Endothelial cell of umbilical vein (primary cell): Measurements from ENCODE around the gene MC1R. TPM values are rescaled to one million over a fixed set of nuclear protein-coding genes. Genes with fewer than 3 reads are reported as not detected.

Experiments
- BruUV-seq: library from RNA; stranded (reverse); fragments of 400-500 nt; replicated peaks from 2 replicates; lab custom pipeline; 2021; lab: Mats Ljungman, UMichigan
- CTCF ChIA-PET: fragments of 300-600, 350-600 bp; sonication (Branson Sonifier 250); formaldehyde crosslinking; loops from one replicate; lab custom pipeline; 2021; ENCODE audit warnings: antibody characterized with exemption, inconsistent platforms; lab: Charles Lee
- POLR2A ChIA-PET: fragments of 300-600, 350-600 bp; sonication (Branson Sonifier 250); formaldehyde crosslinking; loops from one replicate; lab custom pipeline; 2021; ENCODE audit warnings: antibody characterized with exemption, inconsistent platforms; lab: Charles Lee
- DNase-seq: peaks from one replicate; pipeline ENCODE4 v3.0.0-alpha.2; 2011; ENCODE audit warnings: low read depth, low spot score
- FAIRE-seq: peaks from 2 replicates; lab custom pipeline; 2011; peaks lifted over from hg19 to GRCh38; lab: Jason Lieb, UNC
- H2AFZ ChIP-seq: 2 replicates; pipeline ENCODE4 v1.6.0; 2012; ENCODE audit warnings: low read depth, low read length, control low read depth, inconsistent platforms
- H3K27ac ChIP-seq: 2 replicates; pipeline ENCODE4 v1.5.1; 2011; ENCODE audit warnings: low read depth, mild to moderate bottlenecking, control low read depth, low read length, moderate library complexity; ENCODE audit not compliant: insufficient read depth
- H3K27me3 ChIP-seq, 2 experiments: 2 replicates each; pipeline versions ENCODE4 v1.6.0 to v1.6.1; 2011; ENCODE audit warnings: low read length in 2 of 2, mixed read lengths in 1 of 2; ENCODE audit not compliant: control insufficient read depth in 2 of 2, insufficient read depth in 2 of 2
- H3K36me3 ChIP-seq, 2 experiments: 2 replicates in 1 of 2; 3 replicates in 1 of 2; pipeline ENCODE4 v1.5.1; 2011; ENCODE audit warnings: low read length in 2 of 2, mild to moderate bottlenecking in 1 of 2, moderate library complexity in 1 of 2; ENCODE audit not compliant: control insufficient read depth in 2 of 2, insufficient read depth in 2 of 2; ENCODE audit errors: extremely low read depth in 1 of 2
- H3K4me1 ChIP-seq: 3 replicates; pipeline ENCODE4 v1.5.1; 2011; ENCODE audit warnings: mild to moderate bottlenecking, low read length; ENCODE audit not compliant: control insufficient read depth, insufficient read depth; ENCODE audit errors: extremely low read depth
- H3K4me2 ChIP-seq: 2 replicates; pipeline ENCODE4 v1.6.1; 2011; ENCODE audit warnings: low read length, control low read depth, mixed read lengths; ENCODE audit not compliant: insufficient read depth
- H3K4me3 ChIP-seq, 3 experiments: fragments of 200-600 bp in 1 of 3; sonication (generic), shearing (Covaris generic) in 1 of 3; replicated peaks in 1 of 3; 2 replicates each; pipeline ENCODE4 v1.5.1; 2011 to 2016; ENCODE audit warnings: control low read depth in 3 of 3, low read length in 3 of 3, mild to moderate bottlenecking in 2 of 3, inconsistent platforms in 1 of 3, low read depth in 1 of 3, moderate library complexity in 1 of 3; ENCODE audit not compliant: insufficient read depth in 1 of 3
- H3K79me2 ChIP-seq: 2 replicates; pipeline ENCODE4 v1.6.0; 2012; ENCODE audit warnings: low read length, inconsistent platforms; ENCODE audit not compliant: control insufficient read depth, insufficient read depth
- H3K9ac ChIP-seq: replicated peaks from 2 replicates; pipeline ENCODE3; 2011; ENCODE audit warnings: low read length, control low read depth; ENCODE audit not compliant: insufficient read depth; ENCODE audit errors: extremely low read depth
- H3K9me1 ChIP-seq: replicated peaks from 3 replicates; pipeline ENCODE4 v1.6.0; 2011; ENCODE audit warnings: mild to moderate bottlenecking, low read length; ENCODE audit not compliant: control insufficient read depth, insufficient read depth; ENCODE audit errors: extremely low read depth
- H3K9me3 ChIP-seq: replicated peaks from 2 replicates; pipeline ENCODE4 v1.5.1; 2012; ENCODE audit warnings: low read length, inconsistent platforms; ENCODE audit not compliant: control insufficient read depth, insufficient read depth
- H4K20me1 ChIP-seq: replicated peaks from 2 replicates; pipeline ENCODE3; 2011; ENCODE audit warnings: mild to moderate bottlenecking, low read length; ENCODE audit not compliant: control insufficient read depth, insufficient read depth; ENCODE audit errors: extremely low read depth
- EZH2 ChIP-seq: IDR thresholded peaks from 2 replicates; pipeline ENCODE4 v1.6.1; 2012; ENCODE audit warnings: borderline replicate concordance, low read depth, mild to moderate bottlenecking, moderate library complexity, low read length, inconsistent platforms; ENCODE audit not compliant: severe bottlenecking
- FOS ChIP-seq: IDR thresholded peaks from 2 replicates; pipeline ENCODE4 v1.6.1; 2011; ENCODE audit warnings: mild to moderate bottlenecking, low read length, moderate library complexity, borderline replicate concordance; ENCODE audit not compliant: insufficient read depth
- GATA2 ChIP-seq: IDR thresholded peaks from 2 replicates; pipeline ENCODE4 v1.7.0; 2011; ENCODE audit warnings: low read depth, mild to moderate bottlenecking, moderate library complexity, mixed read lengths, low read length; ENCODE audit not compliant: insufficient read length, insufficient read depth
- JUN ChIP-seq: IDR thresholded peaks from 2 replicates; pipeline ENCODE4 v1.6.1; 2011; ENCODE audit warnings: borderline replicate concordance, low read depth; ENCODE audit not compliant: insufficient read length, insufficient read depth
- MYC ChIP-seq: IDR thresholded peaks from one replicate; pipeline ENCODE4 v1.6.1; 2011; ENCODE audit warnings: mild to moderate bottlenecking, low read depth, low read length
- POLR2A ChIP-seq: IDR thresholded peaks from 2 replicates; pipeline ENCODE4 v1.6.1; 2012; ENCODE audit warnings: low read depth, mild to moderate bottlenecking, control low read depth, low read length
- POLR2AphosphoS5 ChIP-seq: IDR thresholded peaks from 2 replicates; pipeline ENCODE4 v1.6.1; 2012; ENCODE audit warnings: low read depth, mild to moderate bottlenecking, control low read depth, low read length, moderate library complexity; ENCODE audit not compliant: insufficient read depth
- dilution Hi-C: fragments of 300-500 bp; cut with MboI; formaldehyde crosslinking; loops from one replicate; pipeline ENCODE4 v1.15.0; 2019; ENCODE audit warnings: low sequenced_read_pairs; ENCODE audit not compliant: extremely low pct_ligation_motif_present
- intact Hi-C: fragments of 100-400 bp; cut with micrococcal nuclease; formaldehyde crosslinking; loops from one replicate; pipeline ENCODE4 v1.10.0; 2022
- polyA plus RNA-seq, 4 experiments: library from polyadenylated mRNA; depleted of rRNA in 3 of 4; stranded (reverse) in 3 of 4; unstranded in 1 of 4; fragments of >200 nt; gene quantifications; 2 replicates each; pipeline versions ENCODE4 v1.2.1 to v1.2.3, GENCODE V29; 2011 to 2012; ENCODE audit warnings: missing spikeins in 1 of 4
- total RNA-seq: library from RNA; stranded (reverse); gene quantifications from 2 replicates; pipeline ENCODE4 v1.2.3, GENCODE V29; 2021
- TF ChIP-seq, protein P1 (sequence below): IDR thresholded peaks from 2 replicates; pipeline ENCODE4 v1.6.1; 2011; ENCODE audit not compliant: insufficient read depth, insufficient read length
- TF ChIP-seq, protein P2 (sequence below), 2 donors: IDR thresholded peaks; 1 replicate in 1 of 2; 2 replicates in 1 of 2; pipeline ENCODE4 v1.5.1; 2011; ENCODE audit warnings: low read length in 2 of 2, mild to moderate bottlenecking in 2 of 2, moderate library complexity in 2 of 2, control low read depth in 1 of 2, inconsistent platforms in 1 of 2, low read depth in 1 of 2; ENCODE audit not compliant: insufficient read depth in 1 of 2; ENCODE audit errors: extremely low read depth in 1 of 2

MC1R gene
- total and polyA plus RNA-seq, 2 donors (not counting 3 experiments of a cell fraction or from before 2014, with no cell fraction given) = 4.0 to 4.9 TPM

DNA sequence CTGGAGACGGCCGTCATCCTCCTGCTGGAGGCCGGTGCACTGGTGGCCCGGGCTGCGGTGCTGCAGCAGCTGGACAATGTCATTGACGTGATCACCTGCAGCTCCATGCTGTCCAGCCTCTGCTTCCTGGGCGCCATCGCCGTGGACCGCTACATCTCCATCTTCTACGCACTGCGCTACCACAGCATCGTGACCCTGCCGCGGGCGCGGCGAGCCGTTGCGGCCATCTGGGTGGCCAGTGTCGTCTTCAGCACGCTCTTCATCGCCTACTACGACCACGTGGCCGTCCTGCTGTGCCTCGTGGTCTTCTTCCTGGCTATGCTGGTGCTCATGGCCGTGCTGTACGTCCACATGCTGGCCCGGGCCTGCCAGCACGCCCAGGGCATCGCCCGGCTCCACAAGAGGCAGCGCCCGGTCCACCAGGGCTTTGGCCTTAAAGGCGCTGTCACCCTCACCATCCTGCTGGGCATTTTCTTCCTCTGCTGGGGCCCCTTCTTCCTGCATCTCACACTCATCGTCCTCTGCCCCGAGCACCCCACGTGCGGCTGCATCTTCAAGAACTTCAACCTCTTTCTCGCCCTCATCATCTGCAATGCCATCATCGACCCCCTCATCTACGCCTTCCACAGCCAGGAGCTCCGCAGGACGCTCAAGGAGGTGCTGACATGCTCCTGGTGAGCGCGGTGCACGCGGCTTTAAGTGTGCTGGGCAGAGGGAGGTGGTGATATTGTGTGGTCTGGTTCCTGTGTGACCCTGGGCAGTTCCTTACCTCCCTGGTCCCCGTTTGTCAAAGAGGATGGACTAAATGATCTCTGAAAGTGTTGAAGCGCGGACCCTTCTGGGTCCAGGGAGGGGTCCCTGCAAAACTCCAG lies 1.1 kb downstream of the MC1R start:
- intact Hi-C loops (loop anchor here (5.0 kb wide), 3 partner anchors 102 to 217 kb away; partner anchors contain the start of genes FANCA, SPATA2L, VPS9D1 and ZNF276), dilution Hi-C loops (no loop called here)
- FAIRE-seq = no peak
- Histone ChIP-seq H3K27me3 (no peaks in the 10 kb centered on the region), H3K27ac (no peak overlapping the region), H3K9me3 (no peaks in the 10 kb centered on the region), H3K9ac (no peak overlapping the region), H3K79me2 (peaks cover 2% of the 10 kb centered on the region), H3K4me3 (no peak overlapping the region), H3K36me3 (no peaks in the 10 kb centered on the region), H2AFZ (no peak overlapping the region), H3K9me1 (no peaks in the 10 kb centered on the region), H4K20me1 (no peaks in the 10 kb centered on the region), H3K4me1 (peaks cover 34% of the 10 kb centered on the region), H3K4me2 (no peak overlapping the region)
- TF ChIP-seq POLR2A (no peak), EZH2 (no peak)
- CTCF ChIA-PET = interaction anchor here (1.1 to 2.5 kb wide), 2 partner anchors 9 to 11 kb away, joined by 6 to 54 read pairs; no protein-coding TSS in a partner anchor
- no TSS peak for BruUV-seq
- no peak for DNase-seq
- POLR2A ChIA-PET = no interaction called here

DNA sequence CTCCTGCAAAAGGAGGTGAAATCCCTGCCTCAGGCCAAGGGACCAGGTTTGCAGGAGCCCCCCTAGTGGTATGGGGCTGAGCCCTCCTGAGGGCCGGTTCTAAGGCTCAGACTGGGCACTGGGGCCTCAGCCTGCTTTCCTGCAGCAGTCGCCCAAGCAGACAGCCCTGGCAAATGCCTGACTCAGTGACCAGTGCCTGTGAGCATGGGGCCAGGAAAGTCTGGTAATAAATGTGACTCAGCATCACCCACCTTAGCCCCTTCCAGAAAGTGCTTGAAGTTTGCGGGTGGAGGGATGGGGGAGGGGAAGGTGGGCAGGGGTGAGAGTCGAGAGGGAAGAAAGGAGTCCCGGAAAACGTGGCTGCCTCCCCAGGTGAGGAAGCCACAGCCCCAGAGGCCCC lies 2.1 kb downstream of the MC1R start:
- CTCF ChIA-PET = interaction anchor here (1.1 kb wide), 1 partner anchor 10 kb away, joined by 6 read pairs; no protein-coding TSS in a partner anchor
- H4K20me1 ChIP-seq = no peaks in the 10 kb centered on the region
- H3K79me2 ChIP-seq = peaks cover 2% of the 10 kb centered on the region
- no TSS peak for BruUV-seq
- intact Hi-C loops = loop anchor here (1.0 to 5.0 kb wide), 4 partner anchors 47 to 218 kb away; partner anchors contain the start of genes FANCA, SPATA2L, TCF25 and VPS9D1
- no peaks in the 10 kb centered on the region for H3K9me3 ChIP-seq
- TF ChIP-seq, protein P1, sequence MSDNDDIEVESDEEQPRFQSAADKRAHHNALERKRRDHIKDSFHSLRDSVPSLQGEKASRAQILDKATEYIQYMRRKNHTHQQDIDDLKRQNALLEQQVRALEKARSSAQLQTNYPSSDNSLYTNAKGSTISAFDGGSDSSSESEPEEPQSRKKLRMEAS = no peak
- TF ChIP-seq MYC (no peak), POLR2A (no peak), GATA2 (no peak), FOS (no peak), EZH2 (no peak), POLR2AphosphoS5 (no peak), JUN (no peak)
- TF ChIP-seq, protein P2, sequence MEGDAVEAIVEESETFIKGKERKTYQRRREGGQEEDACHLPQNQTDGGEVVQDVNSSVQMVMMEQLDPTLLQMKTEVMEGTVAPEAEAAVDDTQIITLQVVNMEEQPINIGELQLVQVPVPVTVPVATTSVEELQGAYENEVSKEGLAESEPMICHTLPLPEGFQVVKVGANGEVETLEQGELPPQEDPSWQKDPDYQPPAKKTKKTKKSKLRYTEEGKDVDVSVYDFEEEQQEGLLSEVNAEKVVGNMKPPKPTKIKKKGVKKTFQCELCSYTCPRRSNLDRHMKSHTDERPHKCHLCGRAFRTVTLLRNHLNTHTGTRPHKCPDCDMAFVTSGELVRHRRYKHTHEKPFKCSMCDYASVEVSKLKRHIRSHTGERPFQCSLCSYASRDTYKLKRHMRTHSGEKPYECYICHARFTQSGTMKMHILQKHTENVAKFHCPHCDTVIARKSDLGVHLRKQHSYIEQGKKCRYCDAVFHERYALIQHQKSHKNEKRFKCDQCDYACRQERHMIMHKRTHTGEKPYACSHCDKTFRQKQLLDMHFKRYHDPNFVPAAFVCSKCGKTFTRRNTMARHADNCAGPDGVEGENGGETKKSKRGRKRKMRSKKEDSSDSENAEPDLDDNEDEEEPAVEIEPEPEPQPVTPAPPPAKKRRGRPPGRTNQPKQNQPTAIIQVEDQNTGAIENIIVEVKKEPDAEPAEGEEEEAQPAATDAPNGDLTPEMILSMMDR (IDR thresholded peaks at IDR 0.05; ENCODE audit: extremely low read depth in 1 of 2, insufficient read depth in 1 of 2, low read depth in 1 of 2, low read length in 2 of 2) = no peak
- H3K36me3 ChIP-seq = no peaks in the 10 kb centered on the region
- no peak for DNase-seq
- dilution Hi-C loops = no loop called here
- no peak overlapping the region for H3K9ac ChIP-seq
- H3K27ac ChIP-seq = no peak overlapping the region
- no peak for FAIRE-seq
- H2AFZ ChIP-seq = no peak overlapping the region
- POLR2A ChIA-PET = interaction anchor here (0.6 kb wide), 1 partner anchor 48 kb away, joined by 4 read pairs; the partner anchor contains the start of gene TCF25
- no peaks in the 10 kb centered on the region for H3K9me1 ChIP-seq
- no peak overlapping the region for H3K4me2 ChIP-seq
- H3K4me3 ChIP-seq = no peak overlapping the region
- no peaks in the 10 kb centered on the region for H3K27me3 ChIP-seq
- H3K4me1 ChIP-seq = peaks cover 41% of the 10 kb centered on the region
